ENCODE data around the gene C16orf90. TPM values are rescaled to one million over a fixed set of nuclear protein-coding genes. Genes with fewer than 3 reads are reported as not detected.

Gene C16orf90
- total and polyA plus RNA-seq, 7 donors = not detected

DNA sequence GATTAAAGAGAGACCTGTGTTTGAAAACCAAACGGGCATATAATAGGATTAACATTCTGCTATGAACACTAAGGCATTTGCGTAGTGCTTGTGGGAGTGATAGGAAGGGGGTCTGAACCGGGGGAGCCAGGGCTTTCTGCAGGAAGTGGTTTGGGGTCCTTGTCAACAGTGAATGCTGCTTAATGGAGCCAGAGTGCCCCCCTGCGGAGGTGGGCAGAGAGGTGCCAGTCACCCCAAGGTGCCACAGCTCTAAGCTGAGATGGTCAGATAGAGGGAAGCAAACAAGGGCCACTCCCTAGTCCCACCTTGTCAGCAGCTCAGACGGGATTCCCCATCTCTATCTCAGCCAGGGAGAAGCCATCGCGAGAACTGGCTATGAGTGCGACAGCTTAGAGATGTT, 34.1 kb downstream of the C16orf90 start:
- ATAC-seq (no peak), DNase-seq (no peak)
- Histone ChIP-seq H3K4me1 (peaks cover 67% of the 10 kb centered on the region), H3K9me3 (no peaks in the 10 kb centered on the region), H3K4me3 (no peak overlapping the region), H3K36me3 (ENCODE audit: insufficient read depth in 1 of 2, low read depth in 1 of 2) (peaks cover 0 to 4% of the 10 kb centered on the region in 2 donors), H3K27me3 (ENCODE audit: insufficient read depth in 3 of 3, low read length in 2 of 3) (no peaks in the 10 kb centered on the region), H3K27ac (no peak overlapping the region)
- intact Hi-C loops (cut with DNase I) = no loop called here
- TF ChIP-seq, protein P1, sequence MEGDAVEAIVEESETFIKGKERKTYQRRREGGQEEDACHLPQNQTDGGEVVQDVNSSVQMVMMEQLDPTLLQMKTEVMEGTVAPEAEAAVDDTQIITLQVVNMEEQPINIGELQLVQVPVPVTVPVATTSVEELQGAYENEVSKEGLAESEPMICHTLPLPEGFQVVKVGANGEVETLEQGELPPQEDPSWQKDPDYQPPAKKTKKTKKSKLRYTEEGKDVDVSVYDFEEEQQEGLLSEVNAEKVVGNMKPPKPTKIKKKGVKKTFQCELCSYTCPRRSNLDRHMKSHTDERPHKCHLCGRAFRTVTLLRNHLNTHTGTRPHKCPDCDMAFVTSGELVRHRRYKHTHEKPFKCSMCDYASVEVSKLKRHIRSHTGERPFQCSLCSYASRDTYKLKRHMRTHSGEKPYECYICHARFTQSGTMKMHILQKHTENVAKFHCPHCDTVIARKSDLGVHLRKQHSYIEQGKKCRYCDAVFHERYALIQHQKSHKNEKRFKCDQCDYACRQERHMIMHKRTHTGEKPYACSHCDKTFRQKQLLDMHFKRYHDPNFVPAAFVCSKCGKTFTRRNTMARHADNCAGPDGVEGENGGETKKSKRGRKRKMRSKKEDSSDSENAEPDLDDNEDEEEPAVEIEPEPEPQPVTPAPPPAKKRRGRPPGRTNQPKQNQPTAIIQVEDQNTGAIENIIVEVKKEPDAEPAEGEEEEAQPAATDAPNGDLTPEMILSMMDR (IDR thresholded peaks at IDR 0.05) = no peak
- WGBS, 3 donors = 58 to 72% (median 68%) methylated on average over 8 of the region's 8 CpGs

DNA sequence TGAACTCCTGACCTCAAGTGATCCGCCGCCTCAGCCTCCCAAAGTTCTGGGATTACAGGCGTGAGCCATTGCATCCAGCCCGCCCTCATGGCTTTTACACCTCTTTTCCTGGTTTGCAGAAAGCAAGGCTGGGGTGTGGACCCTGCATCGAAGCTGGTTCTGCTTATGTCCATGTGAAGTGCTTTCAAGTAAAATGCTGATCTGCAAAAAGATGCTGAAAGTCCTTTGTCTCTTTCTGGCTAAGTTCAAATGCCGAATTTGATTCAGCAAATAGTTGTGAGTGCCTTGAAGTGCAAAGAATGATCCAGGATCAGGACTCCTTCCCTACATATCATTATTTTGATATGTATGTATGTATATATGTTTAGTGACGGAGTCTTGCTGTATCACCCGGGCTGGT, 34.7 kb downstream of the C16orf90 start:
- DNase-seq = no peak
- H3K4me3 ChIP-seq = no peak overlapping the region
- H3K27ac ChIP-seq = peak overlapping the region; percentile 98
- TF ChIP-seq, protein P1 (IDR thresholded peaks at IDR 0.05) = no peak
- peaks cover 68% of the 10 kb centered on the region for H3K4me1 ChIP-seq
- 64 to 86% (median 79%) methylated on average over 8 of the region's 8 CpGs for WGBS, 3 donors
- no peaks in the 10 kb centered on the region for H3K36me3 ChIP-seq (ENCODE audit: insufficient read depth in 1 of 2, low read depth in 1 of 2)
- H3K27me3 ChIP-seq (ENCODE audit: insufficient read depth in 3 of 3, low read length in 2 of 3) = no peaks in the 10 kb centered on the region
- intact Hi-C loops (cut with DNase I) = no loop called here
- no peak for ATAC-seq
- no peaks in the 10 kb centered on the region for H3K9me3 ChIP-seq

DNA sequence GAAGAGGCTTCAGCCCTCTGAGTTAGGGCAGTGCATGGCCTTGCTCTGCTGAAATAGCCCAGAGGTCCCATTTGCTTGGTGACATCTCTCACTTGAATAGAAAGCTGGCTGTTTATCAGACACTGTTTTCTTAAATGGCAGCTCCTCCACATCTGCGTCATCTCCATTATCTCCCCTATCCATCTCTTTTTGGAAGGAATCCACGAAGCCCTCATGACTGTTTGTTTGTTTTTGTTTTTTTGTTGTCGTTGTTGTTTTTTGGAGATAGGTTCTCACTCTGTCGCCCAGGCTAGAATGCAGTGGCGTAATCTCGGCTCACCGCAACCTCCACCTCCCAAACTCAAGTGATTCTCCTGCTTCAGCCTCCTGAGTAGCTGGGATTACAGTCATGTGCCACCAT, 35.2 kb downstream of the C16orf90 start:
- Histone ChIP-seq H3K27ac (peak overlapping the region; percentile 98), H3K4me1 (peaks cover 68% of the 10 kb centered on the region), H3K27me3 (ENCODE audit: insufficient read depth in 3 of 3, low read length in 2 of 3) (no peaks in the 10 kb centered on the region), H3K4me3 (peak overlapping the region; percentile 18), H3K9me3 (no peaks in the 10 kb centered on the region), H3K36me3 (ENCODE audit: insufficient read depth in 1 of 2, low read depth in 1 of 2) (no peaks in the 10 kb centered on the region)
- ATAC-seq (no peak), DNase-seq (no peak)
- 59 to 82% (median 68%) methylated on average over 7 of the region's 7 CpGs for WGBS, 3 donors
- intact Hi-C loops (cut with DNase I) = no loop called here
- TF ChIP-seq, protein P1 (IDR thresholded peaks at IDR 0.05) = no peak

DNA sequence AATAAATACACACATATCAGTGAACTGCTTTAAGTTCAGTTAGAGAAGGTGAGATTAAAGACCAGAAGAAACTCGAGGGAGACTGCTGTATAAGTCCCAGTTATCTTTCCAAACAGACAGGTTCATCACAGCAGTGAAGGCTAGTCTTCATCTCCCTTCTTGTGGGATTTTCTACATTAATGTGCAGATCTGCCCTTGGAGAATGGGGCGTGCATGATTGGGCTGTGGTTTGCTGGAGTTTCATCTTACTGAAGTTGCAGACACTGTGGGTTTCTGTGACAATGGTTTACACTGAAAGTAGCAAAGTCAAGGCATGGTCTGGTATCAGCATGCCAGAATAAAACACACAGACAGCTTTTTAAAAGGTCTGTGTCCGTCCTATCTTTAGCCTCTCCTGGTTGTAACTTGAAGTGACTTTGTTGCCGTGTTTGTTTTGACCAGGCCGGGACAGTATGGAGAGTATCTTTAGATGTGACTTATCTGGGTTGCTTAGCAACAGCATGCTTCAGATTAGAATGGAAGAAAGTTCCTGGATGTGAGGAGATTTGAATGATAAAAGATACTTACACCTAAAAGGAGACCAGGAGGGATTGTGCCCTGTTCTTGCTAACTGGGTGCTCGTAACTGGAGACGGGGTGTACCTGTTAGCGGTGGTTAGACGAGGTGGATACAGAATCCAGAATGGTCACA, 35.7 kb downstream of the C16orf90 start:
- intact Hi-C loops (cut with DNase I) = loop anchor here (1.0 to 5.0 kb wide), 2 partner anchors 57 to 154 kb away; partner anchors contain the start of genes TIGD7 (in 1 of the 2), ZNF174 (in 1 of the 2), ZNF75A (in 1 of the 2) and ZSCAN32 (in 1 of the 2)
- Histone ChIP-seq H3K36me3 (ENCODE audit: insufficient read depth in 1 of 2, low read depth in 1 of 2) (no peaks in the 10 kb centered on the region), H3K9me3 (no peaks in the 10 kb centered on the region), H3K4me3 (peak overlapping the region; percentile 87), H3K27me3 (ENCODE audit: insufficient read depth in 3 of 3, low read length in 2 of 3) (no peaks in the 10 kb centered on the region), H3K4me1 (peaks cover 67% of the 10 kb centered on the region), H3K27ac (peak overlapping the region; percentile 98)
- WGBS, 3 donors = 20 to 35% (median 24%) methylated on average over 9 of the region's 9 CpGs
- ATAC-seq (peak in 3 of 4 donors; percentile 21 to 52 (median 29)), DNase-seq (no peak)
- TF ChIP-seq, protein P1 (IDR thresholded peaks at IDR 0.05) = no peak

All from psoas muscle (tissue), 8 donors.